Loucy (cell line): Measurements from ENCODE around the gene ENTHD1.

Experiments
- H2AFZ ChIP-seq: fragments of 200-600 bp; sonication (generic); 2 replicates; pipeline ENCODE4 v1.6.0; 2016; ENCODE audit warnings: antibody characterized with exemption, mild to moderate bottlenecking, low read length, moderate library complexity
- H3F3A ChIP-seq: fragments of 200-600 bp; 2 replicates; pipeline ENCODE4 v1.6.0; 2016; ENCODE audit warnings: antibody characterized with exemption, low read depth, mild to moderate bottlenecking
- H3K27me3 ChIP-seq: fragments of 200-600 bp; sonication (generic); 2 replicates; pipeline ENCODE4 v1.6.1; 2014; ENCODE audit warnings: low read length, mild to moderate bottlenecking; ENCODE audit not compliant: insufficient read depth, poor library complexity, severe bottlenecking
- H3K36me3 ChIP-seq: fragments of 200-600 bp; sonication (generic); 2 replicates; pipeline ENCODE4 v1.6.1; 2016; ENCODE audit warnings: low read length; ENCODE audit not compliant: insufficient read depth
- H3K4me1 ChIP-seq: fragments of 200-600 bp; sonication (generic); 2 replicates; pipeline ENCODE4 v1.5.1; 2014; ENCODE audit warnings: low read length, mild to moderate bottlenecking; ENCODE audit not compliant: insufficient read depth, poor library complexity, severe bottlenecking
- H3K4me2 ChIP-seq: fragments of 200-600 bp; sonication (generic); 2 replicates; pipeline ENCODE4 v1.6.0; 2014; ENCODE audit warnings: antibody characterized with exemption, low read length, low read depth, mild to moderate bottlenecking; ENCODE audit not compliant: poor library complexity, severe bottlenecking
- H3K4me3 ChIP-seq: fragments of 200-600 bp; sonication (generic); 2 replicates; pipeline ENCODE4 v1.5.1; 2014; ENCODE audit warnings: low read length, mild to moderate bottlenecking, mixed read lengths; ENCODE audit not compliant: poor library complexity, severe bottlenecking
- H3K79me2 ChIP-seq: fragments of 200-600 bp; sonication (generic); 2 replicates; pipeline ENCODE4 v1.6.1; 2014; ENCODE audit warnings: low read length; ENCODE audit not compliant: insufficient read depth
- H3K9ac ChIP-seq: fragments of 200-600 bp; sonication (generic); 2 replicates; pipeline ENCODE4 v1.6.0; 2014; ENCODE audit warnings: mild to moderate bottlenecking, low read depth, low read length, moderate library complexity; ENCODE audit not compliant: poor library complexity, severe bottlenecking
- H3K9me2 ChIP-seq: fragments of 200-600 bp; sonication (generic); replicated peaks from 2 replicates; pipeline ENCODE4 v1.6.1; 2016; ENCODE audit warnings: low read depth, low read length, mixed read lengths
- H3K9me3 ChIP-seq: fragments of 200-600 bp; sonication (generic); 2 replicates; pipeline ENCODE4 v1.6.1; 2014; ENCODE audit warnings: mild to moderate bottlenecking, antibody characterized with exemption, low read length, low read depth; ENCODE audit not compliant: insufficient read depth
- H4K20me1 ChIP-seq: fragments of 200-600 bp; sonication (generic); 2 replicates; pipeline ENCODE4 v1.6.0; 2014; ENCODE audit warnings: antibody characterized with exemption, low read length, mild to moderate bottlenecking; ENCODE audit not compliant: insufficient read depth, poor library complexity, severe bottlenecking
- EZH2phosphoT487 ChIP-seq: fragments of 200-600 bp; IDR thresholded peaks from 2 replicates; pipeline ENCODE4 v1.6.1; 2018; ENCODE audit warnings: antibody characterized with exemption, mild to moderate bottlenecking, moderate library complexity, borderline replicate concordance
- TF ChIP-seq, protein P1 (sequence below): fragments of 200-600 bp; sonication (generic); conservative IDR thresholded peaks from 2 replicates; pipeline ENCODE4 v1.5.1; 2014; ENCODE audit warnings: mild to moderate bottlenecking, antibody characterized with exemption, low read length

ENTHD1 gene

DNA sequence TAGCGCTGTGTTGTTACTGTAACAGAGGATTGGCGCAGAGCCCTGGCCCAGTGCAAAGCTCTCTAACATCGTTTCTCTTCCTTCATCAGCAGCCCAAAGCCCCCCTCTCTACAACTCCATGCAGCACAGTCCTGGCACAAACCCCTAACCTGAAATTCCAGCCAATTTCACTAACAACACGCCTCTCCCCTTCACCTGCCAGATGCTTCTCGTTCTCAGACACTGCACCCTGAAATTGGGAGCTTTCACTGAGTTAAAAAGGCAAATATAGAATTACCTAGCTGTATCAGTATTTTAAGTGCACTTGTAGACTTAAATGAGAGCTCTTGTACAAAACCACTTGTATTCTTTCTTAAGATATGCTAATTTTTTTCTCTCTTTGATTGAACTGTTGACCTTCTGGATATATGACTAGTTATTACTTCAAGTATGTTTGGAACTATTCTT, 23.7 kb upstream of the ENTHD1 start:
- TF ChIP-seq, protein P1, sequence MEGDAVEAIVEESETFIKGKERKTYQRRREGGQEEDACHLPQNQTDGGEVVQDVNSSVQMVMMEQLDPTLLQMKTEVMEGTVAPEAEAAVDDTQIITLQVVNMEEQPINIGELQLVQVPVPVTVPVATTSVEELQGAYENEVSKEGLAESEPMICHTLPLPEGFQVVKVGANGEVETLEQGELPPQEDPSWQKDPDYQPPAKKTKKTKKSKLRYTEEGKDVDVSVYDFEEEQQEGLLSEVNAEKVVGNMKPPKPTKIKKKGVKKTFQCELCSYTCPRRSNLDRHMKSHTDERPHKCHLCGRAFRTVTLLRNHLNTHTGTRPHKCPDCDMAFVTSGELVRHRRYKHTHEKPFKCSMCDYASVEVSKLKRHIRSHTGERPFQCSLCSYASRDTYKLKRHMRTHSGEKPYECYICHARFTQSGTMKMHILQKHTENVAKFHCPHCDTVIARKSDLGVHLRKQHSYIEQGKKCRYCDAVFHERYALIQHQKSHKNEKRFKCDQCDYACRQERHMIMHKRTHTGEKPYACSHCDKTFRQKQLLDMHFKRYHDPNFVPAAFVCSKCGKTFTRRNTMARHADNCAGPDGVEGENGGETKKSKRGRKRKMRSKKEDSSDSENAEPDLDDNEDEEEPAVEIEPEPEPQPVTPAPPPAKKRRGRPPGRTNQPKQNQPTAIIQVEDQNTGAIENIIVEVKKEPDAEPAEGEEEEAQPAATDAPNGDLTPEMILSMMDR: no peak
- TF ChIP-seq EZH2phosphoT487: no peak
- Histone ChIP-seq H3K79me2 (peaks cover 99% of the 10 kb centered on the region), H3K36me3 (peaks cover 49% of the 10 kb centered on the region; the same call in 1 of the 2 replicates), H4K20me1 (peaks cover 88% of the 10 kb centered on the region), H3K27me3 (no peaks in the 10 kb centered on the region), H3K9ac (no peak overlapping the region), H2AFZ (no peak overlapping the region), H3K9me3 (no peaks in the 10 kb centered on the region), H3F3A (no peaks in the 10 kb centered on the region), H3K9me2 (no peaks in the 10 kb centered on the region), H3K4me3 (no peak overlapping the region), H3K4me2 (peak overlapping the region; percentile 43), H3K4me1 (peaks cover 75% of the 10 kb centered on the region)

DNA sequence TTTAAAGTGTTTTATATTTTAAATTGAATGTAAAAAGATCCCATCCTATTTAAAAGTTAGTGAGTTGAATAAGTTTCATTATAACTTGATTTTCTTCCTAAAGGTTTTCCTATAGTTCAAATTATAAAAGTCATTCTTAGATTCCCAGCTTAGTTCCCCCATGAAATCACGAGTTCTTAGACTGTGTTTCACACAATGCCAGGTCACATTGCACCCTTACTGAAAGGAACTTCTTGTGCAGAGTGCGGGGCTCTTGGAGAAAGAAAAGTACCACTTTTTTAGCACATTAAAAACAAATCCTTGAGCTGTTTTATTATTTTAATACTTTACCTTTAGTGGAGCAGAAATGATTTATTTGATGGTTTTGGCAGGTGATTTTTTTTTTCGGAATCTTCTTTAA, 22.9 kb upstream of the ENTHD1 start:
- Histone ChIP-seq H3K27me3 (no peaks in the 10 kb centered on the region), H4K20me1 (peaks cover 88% of the 10 kb centered on the region), H3K9me2 (no peaks in the 10 kb centered on the region), H3K36me3 (peaks cover 48% of the 10 kb centered on the region; the same call in 1 of the 2 replicates), H3K9me3 (no peaks in the 10 kb centered on the region), H3K79me2 (peaks cover 99% of the 10 kb centered on the region), H2AFZ (no peak overlapping the region), H3K4me2 (peak overlapping the region; percentile 43), H3K9ac (peak overlapping the region; percentile 37), H3K4me1 (peaks cover 77% of the 10 kb centered on the region), H3F3A (no peaks in the 10 kb centered on the region), H3K4me3 (no peak overlapping the region)
- TF ChIP-seq, protein P1: no peak
- TF ChIP-seq EZH2phosphoT487: no peak

DNA sequence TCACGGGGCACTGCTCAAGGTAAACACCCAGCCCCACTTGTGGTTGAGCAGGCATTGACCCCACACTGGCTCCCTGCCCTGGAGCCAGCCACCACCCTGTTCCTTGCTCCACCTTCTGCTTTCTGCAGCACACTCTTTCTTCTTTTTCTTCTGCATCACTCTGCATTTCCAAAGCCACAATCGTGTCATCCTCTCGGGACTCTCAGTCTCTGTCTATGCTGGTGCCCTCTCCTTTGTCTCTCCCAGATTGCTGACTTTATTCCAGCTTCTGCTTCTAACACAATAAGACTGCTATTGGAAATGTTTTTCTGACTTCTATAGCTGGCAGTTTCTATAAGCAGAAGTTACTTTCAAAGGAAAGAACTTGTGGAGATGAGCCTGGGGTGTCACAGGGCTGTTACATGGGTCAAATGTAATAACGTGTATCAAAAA, 21.8 kb upstream of the ENTHD1 start:
- no peak for TF ChIP-seq EZH2phosphoT487
- TF ChIP-seq, protein P1: no peak
- H3K4me1 ChIP-seq: peaks cover 75% of the 10 kb centered on the region
- no peak overlapping the region for H2AFZ ChIP-seq
- H3K79me2 ChIP-seq: peaks cover 99% of the 10 kb centered on the region
- peaks cover 88% of the 10 kb centered on the region for H4K20me1 ChIP-seq
- H3K9me3 ChIP-seq: no peaks in the 10 kb centered on the region
- no peak overlapping the region for H3K9ac ChIP-seq
- H3K4me3 ChIP-seq: peak overlapping the region; percentile 27
- peaks cover 37% of the 10 kb centered on the region; the same call in 1 of the 2 replicates for H3K36me3 ChIP-seq
- H3K4me2 ChIP-seq: peak overlapping the region; percentile 43
- no peaks in the 10 kb centered on the region for H3F3A ChIP-seq
- no peaks in the 10 kb centered on the region for H3K9me2 ChIP-seq
- no peaks in the 10 kb centered on the region for H3K27me3 ChIP-seq
